Hippocampal formation (tissue), 2 donors: Measurements from ENCODE around the gene EMP2.

ENCODE experiments used
- DNase-seq, 2 donors: peaks; one replicate each; lab custom pipeline; 2025; lab: John Stamatoyannopoulos, UW

EMP2 gene

DNA sequence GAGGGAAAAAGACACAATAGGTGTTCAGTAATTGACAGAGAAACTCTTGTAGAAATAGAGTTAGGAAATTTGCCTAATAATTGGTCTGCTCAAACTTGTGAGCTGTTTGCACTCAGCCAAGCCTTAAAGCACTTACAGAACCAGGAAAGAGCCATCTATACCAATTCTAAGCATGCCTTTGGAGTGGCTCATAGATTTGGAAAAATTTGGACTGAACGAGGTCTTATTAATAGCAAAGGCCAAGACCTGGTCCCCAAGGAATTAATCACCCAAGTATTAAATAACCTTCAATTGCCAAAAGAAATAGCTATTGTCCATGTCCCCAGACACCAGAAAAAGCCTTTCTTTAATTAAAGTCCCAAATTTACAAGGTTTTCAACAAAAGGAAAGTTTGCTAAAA, 90.3 kb downstream of the EMP2 start:
- no peak for DNase-seq

DNA sequence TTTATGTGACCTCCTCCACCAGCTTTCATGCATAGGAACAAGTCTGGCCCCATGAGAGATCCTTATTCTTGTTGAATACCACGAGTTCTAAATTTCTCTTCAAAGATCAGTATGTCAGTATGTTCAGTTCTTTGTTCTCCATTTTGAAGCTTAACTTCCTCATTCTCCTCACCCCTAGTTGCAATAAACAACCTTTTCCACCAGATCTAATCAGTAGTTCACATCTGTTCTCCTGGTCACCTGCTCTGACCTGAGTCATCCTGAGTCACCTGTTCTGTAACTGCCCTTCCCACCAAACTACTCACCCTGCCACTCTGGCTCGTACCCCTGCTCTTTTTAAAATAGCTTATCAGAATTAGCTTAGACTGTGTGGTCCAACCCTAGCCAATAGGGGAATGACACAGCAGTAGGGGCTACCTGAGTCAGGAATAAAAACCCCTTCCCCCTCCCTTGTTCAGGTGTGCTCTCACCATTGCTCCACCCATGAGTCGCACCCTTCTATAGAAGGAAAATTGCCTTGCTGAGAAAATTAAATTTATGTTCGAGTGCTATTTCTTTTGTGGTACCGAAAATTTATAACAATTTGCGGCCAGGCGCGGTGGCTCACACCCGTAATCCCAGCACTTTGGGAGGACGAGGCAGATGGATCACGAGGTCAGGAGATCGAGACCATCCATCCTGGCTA, 94.6 kb downstream of the EMP2 start:
- no peak for DNase-seq

DNA sequence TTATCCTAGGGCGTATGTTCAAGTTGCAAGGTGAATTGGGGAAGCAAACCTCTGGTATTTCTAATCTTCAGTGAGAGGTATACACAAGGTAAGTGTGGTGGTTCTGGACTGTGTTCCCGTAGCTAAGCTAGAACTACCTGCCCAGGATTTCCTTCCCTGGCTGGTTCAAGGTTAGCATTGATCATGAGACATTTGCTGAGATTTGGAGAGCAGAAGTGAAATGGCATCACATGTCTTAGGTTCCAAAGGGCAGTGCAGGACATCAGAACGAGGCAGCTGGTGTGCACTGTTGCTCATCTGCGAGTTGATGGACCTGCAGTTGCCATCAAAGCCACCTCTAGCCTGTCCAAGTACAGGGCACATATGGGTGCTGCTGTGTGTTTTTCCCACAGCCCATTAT, 95.2 kb downstream of the EMP2 start:
- no peak for DNase-seq

DNA sequence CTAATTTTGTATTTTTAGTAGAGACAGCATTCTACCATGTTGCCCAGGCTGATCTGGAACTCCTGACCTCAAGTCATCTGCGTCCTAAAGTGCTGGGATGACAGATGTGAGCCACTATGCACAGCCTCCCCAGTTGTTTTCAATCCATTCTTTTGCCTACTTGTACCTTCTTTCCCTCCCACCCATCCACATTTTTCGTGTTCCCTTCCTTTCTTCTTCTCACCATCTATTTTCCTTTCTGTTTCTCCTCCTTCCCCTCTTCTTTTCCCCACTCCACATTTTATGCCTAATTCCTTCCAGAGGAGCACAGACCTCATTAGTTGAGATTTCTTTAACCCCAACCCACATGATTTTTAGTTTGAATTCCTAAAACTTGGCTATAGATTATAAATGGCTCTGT, 100.2 kb downstream of the EMP2 start:
- no peak for DNase-seq
